ENCODE measurements around the gene CAMK4. TPM values are rescaled to one million over a fixed set of nuclear protein-coding genes. Genes with fewer than 3 reads are reported as not detected.
A peak's percentile ranks its signal among the peaks of the same experiment; 100 is the strongest.

The CAMK4 gene
- total RNA-seq, 1 donor from 2014 or later, result 5.0 TPM

DNA sequence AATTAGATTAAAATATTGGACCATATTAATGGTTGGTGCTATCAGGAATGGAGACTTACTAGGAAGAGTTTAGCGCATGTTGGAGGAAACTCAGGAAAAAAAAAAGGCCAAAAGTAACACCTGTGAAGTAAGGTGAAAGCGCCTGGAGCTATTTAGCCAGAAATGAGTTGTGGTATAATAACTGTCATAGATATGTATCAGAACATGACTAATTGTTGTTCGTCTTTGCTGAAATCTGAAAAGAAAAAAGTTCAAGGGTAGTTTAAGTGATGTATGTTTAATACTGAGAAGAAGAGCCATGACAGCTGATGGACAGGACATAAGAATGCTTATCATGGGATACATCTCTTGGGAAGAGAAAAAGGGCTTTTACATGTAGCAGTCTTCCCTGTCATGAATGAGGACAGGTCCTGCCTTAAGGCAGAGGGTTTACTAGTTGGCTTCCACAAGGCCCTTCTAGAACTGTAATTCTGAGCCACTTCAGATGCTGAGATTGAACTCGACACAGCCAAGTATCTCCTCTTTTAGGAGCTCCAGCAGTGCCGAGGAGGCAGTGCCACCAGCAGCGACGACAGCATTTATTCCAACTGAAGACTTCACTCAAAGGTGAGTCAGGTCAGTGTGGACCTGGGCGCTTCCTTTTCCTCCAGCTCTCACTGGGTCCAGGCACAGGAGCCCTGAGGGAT, 940 bp upstream of the CAMK4 start:
- H3K27me3 ChIP-seq, result peaks cover 46% of the 10 kb centered on the region
- peak overlapping the region; percentile 91 for H3K4me2 ChIP-seq
- Mint-ChIP-seq H3K27me3 (ENCODE audit: insufficient read depth, low read depth) (peaks cover 3% of the 10 kb centered on the region), H3K27ac (no peak overlapping the region), H3K36me3 (no peaks in the 10 kb centered on the region), H3K9me3 (no peaks in the 10 kb centered on the region), H3K4me3 (peak overlapping the region; percentile 82), H3K4me1 (peaks cover 11% of the 10 kb centered on the region)
- peak overlapping the region; percentile 99 for H2AFZ ChIP-seq (replicated peaks)
- H3K4me3 ChIP-seq, result peak overlapping the region; percentile 87
- H3F3A ChIP-seq (ENCODE audit: low read depth), result peaks cover 10% of the 10 kb centered on the region
- no peak for TF ChIP-seq EZH2phosphoT487 (IDR thresholded peaks at IDR 0.05)
- no peak for TF ChIP-seq EZH2 (IDR thresholded peaks at IDR 0.05)
- no peak for DNase-seq (ENCODE audit: low spot score)
- no peaks in the 10 kb centered on the region for H4K20me1 ChIP-seq (ENCODE audit: low read depth)
- H3K9me3 ChIP-seq (ENCODE audit: low read depth), result no peaks in the 10 kb centered on the region
- H3K9ac ChIP-seq, result no peak overlapping the region
- H3K27ac ChIP-seq, result no peak overlapping the region
- no peaks in the 10 kb centered on the region for H3K36me3 ChIP-seq
- H3K79me2 ChIP-seq (ENCODE audit: low read depth), result no peaks in the 10 kb centered on the region
- no peaks in the 10 kb centered on the region for H3K4me1 ChIP-seq

DNA sequence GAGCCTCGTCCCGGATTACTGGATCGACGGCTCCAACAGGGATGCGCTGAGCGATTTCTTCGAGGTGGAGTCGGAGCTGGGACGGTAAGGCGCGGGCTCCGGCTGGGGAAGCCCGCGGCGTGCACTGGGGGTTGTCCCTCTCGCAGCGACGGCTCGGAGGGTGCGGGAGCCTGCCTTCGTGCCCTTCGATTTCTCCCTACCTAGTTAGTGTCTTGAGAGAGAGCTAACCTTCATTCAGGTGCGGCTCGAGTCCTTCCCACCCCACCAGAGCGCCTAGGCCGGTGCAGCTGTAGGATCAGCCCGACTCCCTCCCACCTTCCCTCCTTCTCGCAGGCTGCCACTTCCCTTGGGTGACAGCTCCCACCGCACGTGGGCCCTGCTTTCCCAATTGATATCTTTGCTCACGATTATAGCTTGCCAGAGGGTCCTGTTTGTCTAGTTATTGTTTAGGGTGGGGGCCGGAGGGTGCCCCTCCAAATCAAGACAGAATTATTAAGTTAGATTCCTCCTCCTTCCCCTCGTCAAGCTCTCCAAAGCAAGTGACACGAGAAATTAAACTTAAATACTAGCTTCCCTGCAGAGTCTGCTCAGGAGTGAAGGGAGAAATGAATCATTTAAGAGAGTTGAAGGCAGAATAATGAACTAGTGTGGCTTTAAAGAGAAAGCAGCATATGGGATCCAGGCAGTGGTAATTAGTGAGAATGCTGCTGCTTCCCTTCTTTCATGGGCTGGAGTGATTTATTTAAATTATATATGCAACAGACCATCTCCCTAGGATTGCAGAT, 569 bp downstream of the CAMK4 start:
- Histone ChIP-seq H2AFZ (replicated peaks) (peak overlapping the region; percentile 99), H3K9ac (no peak overlapping the region), H3K4me2 (peak overlapping the region; percentile 91), H3F3A (ENCODE audit: low read depth) (peaks cover 10% of the 10 kb centered on the region), H3K27me3 (peaks cover 46% of the 10 kb centered on the region), H3K36me3 (no peaks in the 10 kb centered on the region), H3K4me1 (no peaks in the 10 kb centered on the region), H3K27ac (no peak overlapping the region), H3K9me3 (ENCODE audit: low read depth) (no peaks in the 10 kb centered on the region), H4K20me1 (ENCODE audit: low read depth) (no peaks in the 10 kb centered on the region), H3K79me2 (ENCODE audit: low read depth) (no peaks in the 10 kb centered on the region), H3K4me3 (peak overlapping the region; percentile 87)
- Mint-ChIP-seq H3K9me3 (no peaks in the 10 kb centered on the region), H3K27me3 (ENCODE audit: insufficient read depth, low read depth) (peaks cover 3% of the 10 kb centered on the region), H3K36me3 (no peaks in the 10 kb centered on the region), H3K4me1 (peaks cover 11% of the 10 kb centered on the region), H3K4me3 (peak overlapping the region; percentile 90), H3K27ac (peak overlapping the region; percentile 46)
- DNase-seq (ENCODE audit: low spot score), result no peak
- TF ChIP-seq EZH2phosphoT487 (IDR thresholded peaks at IDR 0.05) (no peak), EZH2 (IDR thresholded peaks at IDR 0.05) (no peak)
- TF ChIP-seq, protein P1, sequence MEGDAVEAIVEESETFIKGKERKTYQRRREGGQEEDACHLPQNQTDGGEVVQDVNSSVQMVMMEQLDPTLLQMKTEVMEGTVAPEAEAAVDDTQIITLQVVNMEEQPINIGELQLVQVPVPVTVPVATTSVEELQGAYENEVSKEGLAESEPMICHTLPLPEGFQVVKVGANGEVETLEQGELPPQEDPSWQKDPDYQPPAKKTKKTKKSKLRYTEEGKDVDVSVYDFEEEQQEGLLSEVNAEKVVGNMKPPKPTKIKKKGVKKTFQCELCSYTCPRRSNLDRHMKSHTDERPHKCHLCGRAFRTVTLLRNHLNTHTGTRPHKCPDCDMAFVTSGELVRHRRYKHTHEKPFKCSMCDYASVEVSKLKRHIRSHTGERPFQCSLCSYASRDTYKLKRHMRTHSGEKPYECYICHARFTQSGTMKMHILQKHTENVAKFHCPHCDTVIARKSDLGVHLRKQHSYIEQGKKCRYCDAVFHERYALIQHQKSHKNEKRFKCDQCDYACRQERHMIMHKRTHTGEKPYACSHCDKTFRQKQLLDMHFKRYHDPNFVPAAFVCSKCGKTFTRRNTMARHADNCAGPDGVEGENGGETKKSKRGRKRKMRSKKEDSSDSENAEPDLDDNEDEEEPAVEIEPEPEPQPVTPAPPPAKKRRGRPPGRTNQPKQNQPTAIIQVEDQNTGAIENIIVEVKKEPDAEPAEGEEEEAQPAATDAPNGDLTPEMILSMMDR (IDR thresholded peaks at IDR 0.05), result no peak

DNA sequence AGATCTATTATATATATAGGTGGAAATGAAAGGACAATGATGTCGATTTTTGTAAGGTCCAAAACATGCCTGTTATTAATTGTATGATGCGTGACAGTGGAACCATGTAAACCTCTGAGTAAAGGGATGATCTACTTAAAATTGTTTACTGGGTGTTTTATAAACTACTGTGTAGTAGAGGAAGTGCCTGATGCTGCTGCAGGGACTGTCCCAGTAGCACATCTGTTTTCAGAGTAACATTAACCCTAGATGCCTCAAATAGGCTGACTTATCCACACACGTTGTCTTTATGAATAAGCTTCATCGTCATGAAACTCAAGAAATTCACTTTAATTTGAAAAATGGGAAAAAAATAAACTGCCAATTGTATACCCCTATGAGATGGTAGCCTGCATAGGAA, 1.7 kb downstream of the CAMK4 start:
- Mint-ChIP-seq H3K4me1 (peaks cover 11% of the 10 kb centered on the region), H3K36me3 (no peaks in the 10 kb centered on the region), H3K27ac (no peak overlapping the region), H3K4me3 (peak overlapping the region; percentile 90), H3K9me3 (no peaks in the 10 kb centered on the region), H3K27me3 (ENCODE audit: insufficient read depth, low read depth) (peaks cover 3% of the 10 kb centered on the region)
- Histone ChIP-seq H3K4me1 (no peaks in the 10 kb centered on the region), H3K9me3 (ENCODE audit: low read depth) (no peaks in the 10 kb centered on the region), H2AFZ (replicated peaks) (no peak overlapping the region), H3K27ac (no peak overlapping the region), H3K36me3 (no peaks in the 10 kb centered on the region), H3K79me2 (ENCODE audit: low read depth) (no peaks in the 10 kb centered on the region), H3K27me3 (peaks cover 46% of the 10 kb centered on the region), H3K4me2 (no peak overlapping the region), H3K9ac (no peak overlapping the region), H4K20me1 (ENCODE audit: low read depth) (no peaks in the 10 kb centered on the region), H3K4me3 (no peak overlapping the region), H3F3A (ENCODE audit: low read depth) (peaks cover 10% of the 10 kb centered on the region)
- TF ChIP-seq EZH2 (IDR thresholded peaks at IDR 0.05) (no peak), EZH2phosphoT487 (IDR thresholded peaks at IDR 0.05) (no peak)
- TF ChIP-seq, protein P1 (IDR thresholded peaks at IDR 0.05), result no peak
- DNase-seq (ENCODE audit: low spot score), result no peak
